ENCODE data around the gene CNTRL.

DNA sequence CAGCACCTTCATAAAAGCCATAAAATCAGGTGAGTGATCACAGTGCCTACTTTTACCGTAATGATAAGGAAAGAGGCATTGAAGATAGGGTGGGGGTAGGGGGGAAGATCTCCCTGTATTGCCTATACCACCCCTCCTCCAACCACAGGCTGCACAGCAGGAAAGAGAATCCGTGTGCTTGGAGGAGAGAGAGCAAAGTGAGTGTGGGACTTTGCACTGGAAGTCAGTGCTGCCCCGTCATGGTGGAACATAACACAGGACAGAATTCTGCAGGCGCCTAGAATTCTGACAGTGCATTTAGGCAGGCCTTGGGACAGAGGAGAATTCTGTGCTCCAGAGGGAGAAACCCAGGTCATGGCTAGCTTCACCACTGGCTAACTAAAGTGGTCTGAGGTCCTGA, 21.2 kb upstream of the CNTRL start:
- TF ChIP-seq CTCF (IDR thresholded peaks at IDR 0.05) (no peak), CHD2 (IDR thresholded peaks at IDR 0.05; ENCODE audit: low read length, partially characterized antibody) (no peak), JUN (IDR thresholded peaks at IDR 0.05) (no peak), MAZ (IDR thresholded peaks at IDR 0.05; ENCODE audit: borderline replicate concordance, low read depth, low read length) (no peak), RAD21 (conservative IDR thresholded peaks at IDR 0.05 in 1 of 2, IDR thresholded peaks at IDR 0.05 in 1 of 2) (no peak), REST (IDR thresholded peaks at IDR 0.05) (no peak), EP300 (IDR thresholded peaks at IDR 0.05) (no peak)
